Embryonic facial prominence (tissue), 1 donor: ENCODE measurements around the gene CLIP3.
A peak's percentile ranks its signal among the peaks of the same experiment; 100 is the strongest.
"Not testable (repeated sequence)": the region's sequence is repeated elsewhere in the genome, so short reads cannot be mapped to it uniquely, and the experiment has no call there.

Experiments
- DNase-seq: peaks from one replicate; pipeline ENCODE4 v3.0.0-alpha.2; 2016; ENCODE audit errors: extremely low spot score

The CLIP3 gene

GRCh38 chr19:36032251-36033104 is at the start of gene CLIP3:
CLIP3 (minus strand) TSS chr19:36032873; CDS start chr19:36032357, 516 bp downstream.
- no peak for DNase-seq

- DNase-seq, result no peak
Measured at GRCh38 chr19:36081894-36082293, 49.2 kb upstream of the CLIP3 start.

GRCh38 chr19:36081385-36081784 is 48.7 kb upstream of the CLIP3 start:
- DNase-seq, result no peak

- no peak for DNase-seq
Measured at GRCh38 chr19:36079389-36079945, 46.8 kb upstream of the CLIP3 start.

- no peak for DNase-seq
Measured at GRCh38 chr19:36073121-36073876, 40.6 kb upstream of the CLIP3 start.

GRCh38 chr19:36072081-36072480 is 39.4 kb upstream of the CLIP3 start:
- no peak for DNase-seq

- not testable (repeated sequence) for DNase-seq
Measured at GRCh38 chr19:36068810-36069499, 36.3 kb upstream of the CLIP3 start.

- no peak for DNase-seq
Measured at GRCh38 chr19:36067681-36068080, 35.0 kb upstream of the CLIP3 start.

GRCh38 chr19:36064826-36065225 is 32.2 kb upstream of the CLIP3 start:
- DNase-seq, result no peak

- DNase-seq, result no peak
Measured at GRCh38 chr19:36061367-36061766, 28.7 kb upstream of the CLIP3 start.

- no peak for DNase-seq
Measured at GRCh38 chr19:36060430-36060829, 27.8 kb upstream of the CLIP3 start.

- no peak for DNase-seq
Measured at GRCh38 chr19:36059180-36059910, 26.7 kb upstream of the CLIP3 start.

GRCh38 chr19:36058481-36059179 is 26.0 kb upstream of the CLIP3 start:
- no peak for DNase-seq

- DNase-seq, result peak; percentile 85
Measured at GRCh38 chr19:36054733-36055686, 22.3 kb upstream of the CLIP3 start, which contains the start of gene WDR62. WDR62 (plus strand) TSS chr19:36054897; CDS start chr19:36054972, 75 bp downstream.

GRCh38 chr19:36054119-36054732 is 21.6 kb upstream of the CLIP3 start, which contains the start of gene THAP8:
THAP8 (minus strand) TSS chr19:36054285; CDS start chr19:36054217, 68 bp downstream.
- DNase-seq, result peak; percentile 98

GRCh38 chr19:36051637-36052036 is 19.0 kb upstream of the CLIP3 start:
- no peak for DNase-seq

- DNase-seq, result no peak
Measured at GRCh38 chr19:36051236-36051635, 18.6 kb upstream of the CLIP3 start.

- DNase-seq, result no peak
Measured at GRCh38 chr19:36049080-36049698, 16.5 kb upstream of the CLIP3 start.
